ENCODE measurements around the gene FAT1.

Gene FAT1

GRCh38 chr4:186553717-186554116 lies 169.9 kb downstream of the FAT1 start:
- DNase-seq (ENCODE audit: low read depth, low spot score), result no peak
- no peaks in the 10 kb centered on the region for H3K4me1 ChIP-seq (ENCODE audit: insufficient read depth, insufficient read length)
- H3K9ac ChIP-seq (ENCODE audit: insufficient read length, low read depth), result no peak overlapping the region
- H3K4me3 ChIP-seq (ENCODE audit: insufficient read length, low read depth), result no peak overlapping the region
- H3K9me3 ChIP-seq (ENCODE audit: insufficient read depth, low read length), result no peaks in the 10 kb centered on the region
- no peaks in the 10 kb centered on the region for H3K36me3 ChIP-seq (ENCODE audit: insufficient read depth, insufficient read length, low read length)
- no peak for TF ChIP-seq YY1 (IDR thresholded peaks at IDR 0.05; ENCODE audit: insufficient read depth, insufficient read length)
- TF ChIP-seq SUZ12 (IDR thresholded peaks at IDR 0.05; ENCODE audit: extremely low read depth, insufficient read depth, insufficient read length), result no peak
- no peak for TF ChIP-seq ZNF274 (IDR thresholded peaks at IDR 0.05; ENCODE audit: low read depth, low read length)
- no peaks in the 10 kb centered on the region for H3K27me3 ChIP-seq (ENCODE audit: insufficient read depth, insufficient read length)

- Histone ChIP-seq H3K9me3 (ENCODE audit: insufficient read depth, low read length) (no peaks in the 10 kb centered on the region), H3K4me3 (ENCODE audit: insufficient read length, low read depth) (no peak overlapping the region), H3K36me3 (ENCODE audit: insufficient read depth, insufficient read length, low read length) (no peaks in the 10 kb centered on the region), H3K4me1 (ENCODE audit: insufficient read depth, insufficient read length) (no peaks in the 10 kb centered on the region), H3K27me3 (ENCODE audit: insufficient read depth, insufficient read length) (no peaks in the 10 kb centered on the region), H3K9ac (ENCODE audit: insufficient read length, low read depth) (no peak overlapping the region)
- DNase-seq (ENCODE audit: low read depth, low spot score), result no peak
- TF ChIP-seq SUZ12 (IDR thresholded peaks at IDR 0.05; ENCODE audit: extremely low read depth, insufficient read depth, insufficient read length) (no peak), ZNF274 (IDR thresholded peaks at IDR 0.05; ENCODE audit: low read depth, low read length) (no peak), YY1 (IDR thresholded peaks at IDR 0.05; ENCODE audit: insufficient read depth, insufficient read length) (no peak)
Measured at GRCh38 chr4:186551849-186552248, 171.8 kb downstream of the FAT1 start.

GRCh38 chr4:186545436-186545835 lies 178.2 kb downstream of the FAT1 start:
- Histone ChIP-seq H3K36me3 (ENCODE audit: insufficient read depth, insufficient read length, low read length) (no peaks in the 10 kb centered on the region), H3K4me1 (ENCODE audit: insufficient read depth, insufficient read length) (no peaks in the 10 kb centered on the region), H3K9me3 (ENCODE audit: insufficient read depth, low read length) (no peaks in the 10 kb centered on the region; the same call in 1 of the 2 replicates), H3K9ac (ENCODE audit: insufficient read length, low read depth) (no peak overlapping the region), H3K4me3 (ENCODE audit: insufficient read length, low read depth) (no peak overlapping the region), H3K27me3 (ENCODE audit: insufficient read depth, insufficient read length) (no peaks in the 10 kb centered on the region)
- DNase-seq (ENCODE audit: low read depth, low spot score), result no peak
- TF ChIP-seq ZNF274 (IDR thresholded peaks at IDR 0.05; ENCODE audit: low read depth, low read length) (no peak), YY1 (IDR thresholded peaks at IDR 0.05; ENCODE audit: insufficient read depth, insufficient read length) (no peak), SUZ12 (IDR thresholded peaks at IDR 0.05; ENCODE audit: extremely low read depth, insufficient read depth, insufficient read length) (no peak)

- H3K9ac ChIP-seq (ENCODE audit: insufficient read length, low read depth), result no peak overlapping the region
Measured at GRCh38 chr4:186543206-186543605, 180.4 kb downstream of the FAT1 start.

GRCh38 chr4:186541801-186542200 lies 181.9 kb downstream of the FAT1 start:
- Histone ChIP-seq H3K9me3 (ENCODE audit: insufficient read depth, low read length) (no peaks in the 10 kb centered on the region; the same call in 1 of the 2 replicates), H3K27me3 (ENCODE audit: insufficient read depth, insufficient read length) (no peaks in the 10 kb centered on the region), H3K4me3 (ENCODE audit: insufficient read length, low read depth) (no peak overlapping the region), H3K36me3 (ENCODE audit: insufficient read depth, insufficient read length, low read length) (no peaks in the 10 kb centered on the region), H3K9ac (ENCODE audit: insufficient read length, low read depth) (no peak overlapping the region), H3K4me1 (ENCODE audit: insufficient read depth, insufficient read length) (no peaks in the 10 kb centered on the region)
- DNase-seq (ENCODE audit: low read depth, low spot score), result no peak
- TF ChIP-seq SUZ12 (IDR thresholded peaks at IDR 0.05; ENCODE audit: extremely low read depth, insufficient read depth, insufficient read length) (no peak), YY1 (IDR thresholded peaks at IDR 0.05; ENCODE audit: insufficient read depth, insufficient read length) (no peak), ZNF274 (IDR thresholded peaks at IDR 0.05; ENCODE audit: low read depth, low read length) (no peak)

More at GRCh38 chr4:186543206-186543605, 180.4 kb downstream of the FAT1 start:
- no peak overlapping the region for H3K4me3 ChIP-seq (ENCODE audit: insufficient read length, low read depth)
- H3K27me3 ChIP-seq (ENCODE audit: insufficient read depth, insufficient read length), result no peaks in the 10 kb centered on the region
- H3K9me3 ChIP-seq (ENCODE audit: insufficient read depth, low read length), result no peaks in the 10 kb centered on the region; the same call in 1 of the 2 replicates
- H3K36me3 ChIP-seq (ENCODE audit: insufficient read depth, insufficient read length, low read length), result no peaks in the 10 kb centered on the region
- TF ChIP-seq ZNF274 (IDR thresholded peaks at IDR 0.05; ENCODE audit: low read depth, low read length) (no peak), YY1 (IDR thresholded peaks at IDR 0.05; ENCODE audit: insufficient read depth, insufficient read length) (no peak), SUZ12 (IDR thresholded peaks at IDR 0.05; ENCODE audit: extremely low read depth, insufficient read depth, insufficient read length) (no peak)
- DNase-seq (ENCODE audit: low read depth, low spot score), result no peak
- no peaks in the 10 kb centered on the region for H3K4me1 ChIP-seq (ENCODE audit: insufficient read depth, insufficient read length)

GRCh38 chr4:186537843-186538521 lies 185.7 kb downstream of the FAT1 start:
- no peaks in the 10 kb centered on the region for H3K27me3 ChIP-seq (ENCODE audit: insufficient read depth, insufficient read length)
- DNase-seq (ENCODE audit: low read depth, low spot score), result no peak
- no peak for TF ChIP-seq YY1 (IDR thresholded peaks at IDR 0.05; ENCODE audit: insufficient read depth, insufficient read length)
- no peak for TF ChIP-seq SUZ12 (IDR thresholded peaks at IDR 0.05; ENCODE audit: extremely low read depth, insufficient read depth, insufficient read length)
- TF ChIP-seq ZNF274 (IDR thresholded peaks at IDR 0.05; ENCODE audit: low read depth, low read length), result no peak

More at GRCh38 chr4:186537843-186538521, 185.7 kb downstream of the FAT1 start:
- no peak overlapping the region for H3K9ac ChIP-seq (ENCODE audit: insufficient read length, low read depth)
- H3K4me1 ChIP-seq (ENCODE audit: insufficient read depth, insufficient read length), result no peaks in the 10 kb centered on the region
- no peak overlapping the region for H3K4me3 ChIP-seq (ENCODE audit: insufficient read length, low read depth)
- no peaks in the 10 kb centered on the region for H3K9me3 ChIP-seq (ENCODE audit: insufficient read depth, low read length)
- H3K36me3 ChIP-seq (ENCODE audit: insufficient read depth, insufficient read length, low read length), result no peaks in the 10 kb centered on the region

Data from NT2/D1 (cell line).